Measurements from ENCODE around the gene TAF1L. TPM values are rescaled to one million over a fixed set of nuclear protein-coding genes. Genes with fewer than 3 reads are reported as not detected.

The TAF1L gene
- polyA plus RNA-seq, 1 donor = 0.03 TPM

DNA sequence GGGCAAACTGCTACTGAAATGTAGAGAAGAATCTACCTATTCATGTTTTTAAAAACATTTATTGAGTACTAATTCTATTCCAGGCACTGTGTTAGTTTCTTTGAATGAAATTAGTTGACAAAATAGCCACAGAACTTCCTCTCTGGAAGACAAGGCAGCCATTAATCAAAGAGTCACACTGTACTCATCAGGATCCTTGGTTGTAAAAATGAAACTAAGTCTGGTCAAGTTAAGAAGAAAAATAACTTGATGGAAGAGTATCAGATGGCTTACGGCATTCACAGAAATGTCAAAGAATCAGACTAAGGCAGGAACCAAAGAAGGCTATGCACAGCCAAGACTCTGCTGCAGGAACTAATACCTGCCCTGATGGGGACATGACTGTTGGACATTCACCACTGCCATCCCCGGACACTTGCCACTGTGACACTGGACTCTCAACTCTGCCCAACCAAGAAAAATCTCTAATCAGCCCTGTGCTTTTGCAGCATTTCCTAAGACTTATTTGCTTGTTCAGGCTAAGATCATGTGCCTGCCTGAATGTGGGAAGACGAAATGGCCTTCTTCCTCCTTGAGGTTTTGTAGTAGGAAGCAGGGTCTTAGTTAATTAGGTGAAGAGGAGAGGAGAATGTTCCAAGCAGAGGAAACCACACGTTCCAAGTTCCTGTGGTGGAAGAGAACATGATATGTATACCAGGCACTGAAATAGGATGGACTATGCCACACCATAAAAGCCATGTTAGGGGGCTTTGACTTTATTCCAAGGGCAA lies 39.2 kb downstream of the TAF1L start:
- no peak overlapping the region for H3K4me3 ChIP-seq (ENCODE audit: low read length)
- no peak for DNase-seq
- no peaks in the 10 kb centered on the region for H3K27me3 ChIP-seq (ENCODE audit: control insufficient read depth, insufficient read depth, low read length)
- no peaks in the 10 kb centered on the region for H3K4me1 ChIP-seq (ENCODE audit: control insufficient read depth, insufficient read depth, low read length)
- H3K27ac ChIP-seq (ENCODE audit: low read length) = no peak overlapping the region
- no peaks in the 10 kb centered on the region for H3K9me3 ChIP-seq (ENCODE audit: control insufficient read depth, low read depth, low read length)
- no peaks in the 10 kb centered on the region for H3K36me3 ChIP-seq (ENCODE audit: control insufficient read depth, insufficient read depth, low read length)
- WGBS (ENCODE audit: insufficient coverage, low lambda C conversion rate) = no CpG with 5 or more reads among the region's 4 CpGs

DNA sequence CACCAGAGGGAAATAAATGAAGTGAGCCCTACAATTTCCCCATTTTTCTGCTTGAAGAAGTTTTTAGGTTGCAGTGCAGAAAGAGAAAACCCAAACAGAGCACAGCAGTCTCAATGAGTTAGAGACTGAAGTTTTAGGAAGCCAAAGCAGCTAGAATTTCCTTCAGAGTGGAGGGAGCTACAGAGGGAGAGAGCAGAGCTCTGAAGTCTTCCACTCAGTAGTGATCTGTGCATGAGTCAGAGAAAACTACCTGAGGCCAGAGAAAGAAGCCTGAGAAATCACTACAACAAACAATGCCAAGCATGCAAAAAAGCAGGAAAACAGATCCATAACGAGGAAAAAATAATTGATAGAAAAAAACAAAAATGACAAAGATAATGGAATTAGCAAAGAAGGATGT lies 44.6 kb downstream of the TAF1L start:
- 69% methylated on average over 1 of the region's 1 CpG for WGBS (ENCODE audit: insufficient coverage, low lambda C conversion rate)
- Histone ChIP-seq H3K4me1 (ENCODE audit: control insufficient read depth, insufficient read depth, low read length) (no peaks in the 10 kb centered on the region), H3K4me3 (ENCODE audit: low read length) (no peak overlapping the region), H3K36me3 (ENCODE audit: control insufficient read depth, insufficient read depth, low read length) (no peaks in the 10 kb centered on the region), H3K27ac (ENCODE audit: low read length) (no peak overlapping the region), H3K27me3 (ENCODE audit: control insufficient read depth, insufficient read depth, low read length) (no peaks in the 10 kb centered on the region), H3K9me3 (ENCODE audit: control insufficient read depth, low read depth, low read length) (no peaks in the 10 kb centered on the region)
- no peak for DNase-seq

DNA sequence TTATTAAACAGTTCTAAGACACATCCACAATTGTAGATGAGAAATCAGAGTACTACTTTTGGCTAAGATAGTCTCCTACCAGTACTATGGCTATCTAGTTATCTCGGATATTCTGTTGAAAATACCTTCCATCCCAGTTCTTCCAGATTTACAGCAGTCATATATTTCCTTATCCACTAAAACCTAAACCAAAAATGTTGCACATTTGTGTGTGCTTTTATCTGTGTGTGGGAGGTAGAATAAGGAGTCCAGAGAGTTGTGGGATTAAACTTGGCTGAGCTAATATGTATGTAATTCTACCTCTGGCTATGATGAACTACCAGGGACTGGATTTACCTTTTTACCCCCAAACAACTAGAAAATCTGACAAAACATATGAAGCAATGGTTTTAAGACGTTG lies 45.0 kb downstream of the TAF1L start:
- H3K4me1 ChIP-seq (ENCODE audit: control insufficient read depth, insufficient read depth, low read length) = no peaks in the 10 kb centered on the region
- no peaks in the 10 kb centered on the region for H3K9me3 ChIP-seq (ENCODE audit: control insufficient read depth, low read depth, low read length)
- no peak for DNase-seq
- H3K36me3 ChIP-seq (ENCODE audit: control insufficient read depth, insufficient read depth, low read length) = no peaks in the 10 kb centered on the region
- no peak overlapping the region for H3K27ac ChIP-seq (ENCODE audit: low read length)
- no peak overlapping the region for H3K4me3 ChIP-seq (ENCODE audit: low read length)
- no CpG with 5 or more reads among the region's 2 CpGs for WGBS (ENCODE audit: insufficient coverage, low lambda C conversion rate)
- no peaks in the 10 kb centered on the region for H3K27me3 ChIP-seq (ENCODE audit: control insufficient read depth, insufficient read depth, low read length)

GRCh38 chr9:32589083-32589723 lies 46.3 kb downstream of the TAF1L start:
- no peaks in the 10 kb centered on the region for H3K27me3 ChIP-seq (ENCODE audit: control insufficient read depth, insufficient read depth, low read length)
- 40% methylated on average over 4 of the region's 6 CpGs for WGBS (ENCODE audit: insufficient coverage, low lambda C conversion rate)
- no peaks in the 10 kb centered on the region for H3K9me3 ChIP-seq (ENCODE audit: control insufficient read depth, low read depth, low read length)
- no peak overlapping the region for H3K4me3 ChIP-seq (ENCODE audit: low read length)
- H3K27ac ChIP-seq (ENCODE audit: low read length) = no peak overlapping the region
- no peaks in the 10 kb centered on the region for H3K4me1 ChIP-seq (ENCODE audit: control insufficient read depth, insufficient read depth, low read length)
- DNase-seq = peak in 1 of 2 donors; percentile 33
- no peaks in the 10 kb centered on the region for H3K36me3 ChIP-seq (ENCODE audit: control insufficient read depth, insufficient read depth, low read length)

DNA sequence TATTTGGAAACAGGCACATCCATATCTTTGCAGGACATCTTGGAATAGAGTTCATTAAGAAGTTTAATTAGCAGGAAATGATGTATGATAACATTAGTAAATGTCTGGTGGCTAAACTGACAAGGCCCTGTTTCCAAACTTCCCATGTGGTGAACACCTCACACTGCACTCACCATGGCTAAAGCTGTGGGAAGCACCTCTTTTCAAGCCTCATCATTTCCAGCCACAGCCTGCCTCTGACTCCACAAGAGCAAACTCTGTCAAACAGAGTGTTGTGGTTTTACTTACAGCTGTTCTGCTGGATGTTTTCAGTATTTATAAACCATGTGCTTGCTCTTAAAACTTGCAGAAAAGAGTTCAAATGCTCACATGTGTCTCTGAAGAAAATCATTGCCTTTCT lies 47.6 kb downstream of the TAF1L start:
- Histone ChIP-seq H3K27ac (ENCODE audit: low read length) (no peak overlapping the region), H3K36me3 (ENCODE audit: control insufficient read depth, insufficient read depth, low read length) (no peaks in the 10 kb centered on the region), H3K9me3 (ENCODE audit: control insufficient read depth, low read depth, low read length) (no peaks in the 10 kb centered on the region), H3K27me3 (ENCODE audit: control insufficient read depth, insufficient read depth, low read length) (no peaks in the 10 kb centered on the region), H3K4me1 (ENCODE audit: control insufficient read depth, insufficient read depth, low read length) (no peaks in the 10 kb centered on the region), H3K4me3 (ENCODE audit: low read length) (no peak overlapping the region)
- no peak for DNase-seq

DNA sequence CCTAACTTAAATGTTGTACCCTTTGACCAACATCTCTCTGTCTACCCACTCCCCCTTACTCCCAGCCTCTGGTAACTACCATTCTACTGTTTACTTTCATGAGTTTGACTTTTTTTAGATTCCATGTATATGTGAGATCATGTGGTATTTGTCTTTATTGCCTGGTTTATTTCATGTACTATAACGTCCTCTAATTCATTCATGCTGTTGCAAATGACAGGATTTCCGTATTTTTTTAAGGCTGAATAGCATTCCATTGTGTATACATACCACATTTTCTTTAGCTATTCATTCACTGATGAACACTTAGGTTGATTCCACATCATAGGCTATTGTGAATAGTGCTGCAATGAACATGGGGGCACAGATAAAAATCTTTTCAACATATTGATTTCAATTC lies 50.7 kb downstream of the TAF1L start:
- H3K36me3 ChIP-seq (ENCODE audit: control insufficient read depth, insufficient read depth, low read length) = no peaks in the 10 kb centered on the region
- no peaks in the 10 kb centered on the region for H3K27me3 ChIP-seq (ENCODE audit: control insufficient read depth, insufficient read depth, low read length)
- H3K9me3 ChIP-seq (ENCODE audit: control insufficient read depth, low read depth, low read length) = no peaks in the 10 kb centered on the region
- WGBS (ENCODE audit: insufficient coverage, low lambda C conversion rate) = 64% methylated on average over 2 of the region's 2 CpGs
- H3K4me3 ChIP-seq (ENCODE audit: low read length) = no peak overlapping the region
- no peak for DNase-seq
- no peaks in the 10 kb centered on the region for H3K4me1 ChIP-seq (ENCODE audit: control insufficient read depth, insufficient read depth, low read length)
- no peak overlapping the region for H3K27ac ChIP-seq (ENCODE audit: low read length)

DNA sequence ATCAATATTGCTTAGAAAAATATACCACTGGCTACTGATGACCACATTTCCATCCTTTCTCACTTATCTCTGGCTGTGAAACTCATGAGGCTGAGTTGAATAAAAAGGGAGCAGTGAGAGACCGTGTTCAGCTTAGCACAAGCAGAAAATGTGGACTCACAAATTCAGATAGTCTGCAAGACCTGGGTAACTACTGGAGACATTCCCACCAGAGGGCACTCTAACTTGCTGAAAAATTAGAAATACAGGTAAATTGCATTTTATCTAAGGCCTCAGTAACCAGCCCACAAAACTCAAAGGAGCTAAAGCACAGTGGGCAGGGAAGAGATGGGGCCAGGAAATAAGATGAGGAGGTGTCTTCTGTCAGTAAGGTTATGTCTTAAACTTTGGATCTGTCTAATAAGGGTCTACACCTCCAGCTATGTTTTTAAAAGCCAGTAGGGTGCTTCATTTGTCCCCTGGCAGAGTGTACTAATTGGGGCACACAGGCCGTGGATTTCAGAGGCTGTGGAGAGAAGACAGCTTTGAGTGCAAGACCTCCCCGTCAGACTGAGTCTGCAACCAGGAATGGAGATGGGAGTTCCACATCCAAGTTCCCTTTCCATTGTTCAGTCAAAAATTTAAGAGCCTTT lies 53.8 kb downstream of the TAF1L start:
- peak in 1 of 2 donors; percentile 40 for DNase-seq

GRCh38 chr9:32580631-32581300 lies 54.7 kb downstream of the TAF1L start:
- no peaks in the 10 kb centered on the region for H3K36me3 ChIP-seq (ENCODE audit: control insufficient read depth, insufficient read depth, low read length)
- 10% methylated on average over 2 of the region's 3 CpGs for WGBS (ENCODE audit: insufficient coverage, low lambda C conversion rate)

More for the DNA sequence above, 53.8 kb downstream of the TAF1L start:
- Histone ChIP-seq H3K4me3 (ENCODE audit: low read length) (no peak overlapping the region), H3K4me1 (ENCODE audit: control insufficient read depth, insufficient read depth, low read length) (no peaks in the 10 kb centered on the region), H3K27me3 (ENCODE audit: control insufficient read depth, insufficient read depth, low read length) (peaks cover 9% of the 10 kb centered on the region), H3K36me3 (ENCODE audit: control insufficient read depth, insufficient read depth, low read length) (no peaks in the 10 kb centered on the region), H3K27ac (ENCODE audit: low read length) (no peak overlapping the region), H3K9me3 (ENCODE audit: control insufficient read depth, low read depth, low read length) (no peaks in the 10 kb centered on the region)
- no CpG with 5 or more reads among the region's 3 CpGs for WGBS (ENCODE audit: insufficient coverage, low lambda C conversion rate)

GRCh38 chr9:32579706-32580331 lies 55.6 kb downstream of the TAF1L start:
- H3K9me3 ChIP-seq (ENCODE audit: control insufficient read depth, low read depth, low read length) = no peaks in the 10 kb centered on the region
- peak; percentile 23 to 33 for DNase-seq
- no peak overlapping the region for H3K27ac ChIP-seq (ENCODE audit: low read length)
- peaks cover 9% of the 10 kb centered on the region for H3K27me3 ChIP-seq (ENCODE audit: control insufficient read depth, insufficient read depth, low read length)
- no peaks in the 10 kb centered on the region for H3K36me3 ChIP-seq (ENCODE audit: control insufficient read depth, insufficient read depth, low read length)
- no peaks in the 10 kb centered on the region for H3K4me1 ChIP-seq (ENCODE audit: control insufficient read depth, insufficient read depth, low read length)
- WGBS (ENCODE audit: insufficient coverage, low lambda C conversion rate) = 39% methylated on average over 2 of the region's 4 CpGs
- no peak overlapping the region for H3K4me3 ChIP-seq (ENCODE audit: low read length)

More at GRCh38 chr9:32580631-32581300, 54.7 kb downstream of the TAF1L start:
- Histone ChIP-seq H3K9me3 (ENCODE audit: control insufficient read depth, low read depth, low read length) (no peaks in the 10 kb centered on the region), H3K4me3 (ENCODE audit: low read length) (no peak overlapping the region), H3K4me1 (ENCODE audit: control insufficient read depth, insufficient read depth, low read length) (no peaks in the 10 kb centered on the region), H3K27me3 (ENCODE audit: control insufficient read depth, insufficient read depth, low read length) (peaks cover 9% of the 10 kb centered on the region), H3K27ac (ENCODE audit: low read length) (no peak overlapping the region)
- DNase-seq = no peak

All from large intestine (tissue), 3 donors.